Measurements from ENCODE around the gene FTL. TPM values are rescaled to one million over a fixed set of nuclear protein-coding genes. Genes with fewer than 3 reads are reported as not detected.

FTL gene
- total RNA-seq, 1 donor from 2014 or later = 9,334 TPM

DNA sequence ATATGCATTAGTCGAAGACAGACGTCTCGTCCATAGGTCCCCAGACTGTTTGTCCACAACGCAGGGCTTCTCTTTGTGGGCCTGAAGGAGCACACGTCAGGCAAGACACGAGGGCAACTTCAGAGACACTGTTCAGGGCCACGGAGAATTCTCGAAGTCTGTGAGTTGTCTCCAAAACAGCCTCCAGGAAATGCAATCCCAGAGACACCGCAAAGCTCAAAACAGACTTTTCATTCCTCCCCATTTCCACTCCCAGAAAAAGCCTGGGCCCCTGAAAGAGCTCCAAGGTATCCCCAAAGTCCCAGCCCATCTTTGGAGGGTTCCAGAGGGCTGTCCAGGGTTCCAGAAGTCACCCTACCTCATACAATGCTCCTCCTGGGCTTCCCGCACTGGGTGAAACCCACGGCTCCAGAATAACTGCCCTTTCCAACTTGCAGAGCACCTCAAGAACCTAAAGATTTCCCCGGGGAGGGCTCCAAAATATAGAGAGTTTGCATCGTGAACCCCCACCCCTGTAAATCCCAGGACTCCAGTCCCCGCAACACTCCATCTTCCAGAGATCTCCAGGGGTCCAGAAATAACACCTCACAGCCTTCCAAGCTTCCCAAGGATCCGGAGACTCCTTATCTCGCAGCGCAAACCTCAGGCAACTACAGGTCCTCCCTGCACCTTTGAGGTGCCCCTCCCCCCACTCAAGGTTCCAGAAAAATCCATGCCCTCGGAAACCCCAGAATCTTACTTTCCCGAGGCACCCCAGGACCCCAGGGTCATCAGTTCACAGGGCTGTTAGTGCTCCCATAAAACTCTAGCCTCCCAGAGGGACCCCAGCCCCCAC lies 687 bp upstream of the FTL start:
- DNase-seq (ENCODE audit: low spot score) = no peak

DNA sequence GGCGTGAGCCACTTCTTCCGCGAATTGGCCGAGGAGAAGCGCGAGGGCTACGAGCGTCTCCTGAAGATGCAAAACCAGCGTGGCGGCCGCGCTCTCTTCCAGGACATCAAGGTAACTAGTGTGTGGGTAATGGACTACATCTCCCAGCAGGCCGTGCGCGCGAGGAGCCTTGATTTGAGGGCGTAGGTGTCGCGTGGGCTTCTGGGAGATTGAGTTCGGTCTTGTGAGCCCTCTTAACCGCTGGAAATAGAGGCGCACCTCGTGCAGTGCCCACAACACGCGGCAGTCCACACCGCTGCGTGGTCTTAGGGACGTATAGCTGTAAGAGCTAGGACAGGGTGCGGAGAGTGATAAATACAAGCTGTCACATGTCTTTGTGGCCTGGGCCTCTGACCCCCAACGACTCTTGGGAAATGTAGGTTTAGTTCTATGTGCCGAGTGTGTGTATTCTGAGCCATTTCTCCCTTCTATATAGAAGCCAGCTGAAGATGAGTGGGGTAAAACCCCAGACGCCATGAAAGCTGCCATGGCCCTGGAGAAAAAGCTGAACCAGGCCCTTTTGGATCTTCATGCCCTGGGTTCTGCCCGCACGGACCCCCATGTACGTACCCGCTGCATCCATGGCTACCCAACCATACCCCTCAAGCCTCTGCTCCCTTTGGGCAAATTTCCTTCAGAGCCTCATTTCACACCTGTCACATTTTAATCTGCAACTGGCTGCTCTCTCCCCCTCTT lies 864 bp downstream of the FTL start:
- DNase-seq (ENCODE audit: low spot score) = peak; percentile 93

DNA sequence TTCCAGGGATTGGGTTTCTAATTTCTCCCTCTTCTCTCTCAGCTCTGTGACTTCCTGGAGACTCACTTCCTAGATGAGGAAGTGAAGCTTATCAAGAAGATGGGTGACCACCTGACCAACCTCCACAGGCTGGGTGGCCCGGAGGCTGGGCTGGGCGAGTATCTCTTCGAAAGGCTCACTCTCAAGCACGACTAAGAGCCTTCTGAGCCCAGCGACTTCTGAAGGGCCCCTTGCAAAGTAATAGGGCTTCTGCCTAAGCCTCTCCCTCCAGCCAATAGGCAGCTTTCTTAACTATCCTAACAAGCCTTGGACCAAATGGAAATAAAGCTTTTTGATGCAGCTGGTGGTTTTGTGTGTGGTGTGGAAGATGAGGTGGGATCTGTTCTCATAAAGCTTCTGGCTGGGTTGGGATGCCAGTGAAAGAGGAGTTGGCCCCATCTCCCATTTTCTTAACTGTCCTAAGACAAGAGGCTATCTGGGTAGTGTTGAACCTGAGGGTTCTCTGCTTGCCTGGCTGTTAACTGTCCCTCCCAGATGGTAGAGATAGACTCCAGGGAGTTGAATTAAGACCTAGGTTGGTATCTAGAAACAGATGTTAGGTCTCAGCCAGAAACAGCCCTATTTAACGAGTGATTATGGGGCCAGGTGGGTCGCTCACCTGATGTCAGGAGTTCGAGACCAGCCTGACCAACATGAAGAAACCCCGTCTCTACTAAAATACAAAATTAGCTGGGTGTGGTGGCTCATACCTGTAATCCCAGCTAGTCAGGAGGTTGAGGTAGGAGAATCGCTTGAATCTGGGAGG lies 1.6 kb downstream of the FTL start:
- no peak for DNase-seq (ENCODE audit: low spot score)

DNA sequence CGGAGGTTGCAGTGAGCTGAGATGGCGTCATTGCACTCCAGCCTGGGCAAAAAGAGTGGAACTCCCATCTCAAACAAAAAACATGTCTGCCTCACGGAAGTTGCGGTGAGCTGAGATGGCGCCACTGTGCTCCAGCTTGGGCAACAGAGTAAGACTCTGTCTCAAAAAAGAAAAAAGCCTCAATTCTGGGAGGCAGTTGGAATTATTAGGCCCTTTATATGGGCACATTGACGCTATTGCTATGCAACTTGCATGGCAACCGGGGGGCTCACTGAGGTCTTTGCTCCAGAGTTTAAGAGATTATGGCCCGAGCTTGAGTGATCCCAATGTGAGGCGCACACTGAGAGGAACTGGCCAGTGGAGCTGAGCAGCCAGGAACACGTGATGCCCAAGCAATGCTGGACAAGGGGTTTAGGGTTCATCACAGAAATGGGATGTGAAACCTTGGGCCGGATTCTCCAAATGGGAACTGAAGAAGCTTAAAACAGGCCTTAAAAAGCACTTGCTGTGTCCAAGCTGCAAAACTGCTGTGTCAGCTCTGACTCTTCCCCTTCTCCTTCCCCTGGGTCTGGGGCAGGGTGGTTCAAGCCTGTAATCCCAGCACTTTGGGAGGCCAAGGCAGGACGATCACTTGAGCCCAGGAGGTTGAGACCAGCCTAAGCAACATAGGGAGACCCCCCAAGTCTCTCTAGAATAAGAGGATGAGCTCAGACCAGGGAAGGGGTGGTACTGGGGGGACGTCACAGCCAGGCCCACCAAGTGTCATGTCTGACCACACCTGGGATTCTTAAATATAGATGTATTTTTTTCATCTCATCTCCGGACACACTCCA lies 2.5 kb downstream of the FTL start:
- no peak for DNase-seq (ENCODE audit: low spot score)

DNA sequence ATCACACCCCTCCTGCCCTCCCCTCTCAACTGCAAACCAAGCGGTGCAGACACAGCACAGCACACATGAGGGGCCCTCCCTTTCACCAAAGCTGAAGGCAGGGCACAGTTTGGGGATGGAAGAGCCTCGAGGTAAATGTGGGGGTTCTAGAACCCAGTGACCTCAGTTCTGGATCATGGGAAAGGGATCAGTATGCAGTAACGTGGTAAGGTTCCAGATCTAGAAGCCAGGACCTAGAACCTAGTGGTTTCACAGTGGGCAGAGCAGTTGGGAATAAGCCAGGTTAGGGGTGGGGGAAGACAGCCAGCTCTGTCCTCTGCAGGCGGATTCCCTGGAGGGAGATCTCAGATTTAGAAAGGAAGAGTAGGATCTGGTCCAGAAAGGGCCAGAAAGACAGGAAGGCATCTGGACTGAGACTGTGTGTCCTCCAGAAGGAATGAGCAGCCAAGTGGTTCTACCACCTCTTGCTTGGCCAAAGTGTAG lies 3.1 kb downstream of the FTL start:
- no peak for DNase-seq (ENCODE audit: low spot score)

DNA sequence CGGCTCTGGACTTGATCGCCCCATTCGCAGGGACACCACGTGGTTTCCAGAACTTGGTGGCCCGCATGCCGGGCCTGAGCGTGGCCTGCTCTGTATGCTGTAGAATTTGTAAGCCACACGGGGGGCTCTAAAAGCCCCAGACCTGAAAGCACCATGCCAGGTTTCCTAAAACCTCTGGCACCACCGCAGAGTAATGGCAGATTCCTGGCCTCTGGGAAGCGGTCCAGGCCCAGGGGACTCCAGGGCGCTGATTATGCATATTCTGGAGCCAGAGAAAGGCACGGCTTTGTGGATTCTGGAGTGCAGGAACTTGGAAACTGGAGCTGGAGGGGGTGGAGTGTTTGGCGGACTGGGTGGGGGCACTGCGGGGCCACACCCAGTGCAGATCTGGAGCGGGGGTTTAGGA lies 3.7 kb downstream of the FTL start:
- no peak for DNase-seq (ENCODE audit: low spot score)

DNA sequence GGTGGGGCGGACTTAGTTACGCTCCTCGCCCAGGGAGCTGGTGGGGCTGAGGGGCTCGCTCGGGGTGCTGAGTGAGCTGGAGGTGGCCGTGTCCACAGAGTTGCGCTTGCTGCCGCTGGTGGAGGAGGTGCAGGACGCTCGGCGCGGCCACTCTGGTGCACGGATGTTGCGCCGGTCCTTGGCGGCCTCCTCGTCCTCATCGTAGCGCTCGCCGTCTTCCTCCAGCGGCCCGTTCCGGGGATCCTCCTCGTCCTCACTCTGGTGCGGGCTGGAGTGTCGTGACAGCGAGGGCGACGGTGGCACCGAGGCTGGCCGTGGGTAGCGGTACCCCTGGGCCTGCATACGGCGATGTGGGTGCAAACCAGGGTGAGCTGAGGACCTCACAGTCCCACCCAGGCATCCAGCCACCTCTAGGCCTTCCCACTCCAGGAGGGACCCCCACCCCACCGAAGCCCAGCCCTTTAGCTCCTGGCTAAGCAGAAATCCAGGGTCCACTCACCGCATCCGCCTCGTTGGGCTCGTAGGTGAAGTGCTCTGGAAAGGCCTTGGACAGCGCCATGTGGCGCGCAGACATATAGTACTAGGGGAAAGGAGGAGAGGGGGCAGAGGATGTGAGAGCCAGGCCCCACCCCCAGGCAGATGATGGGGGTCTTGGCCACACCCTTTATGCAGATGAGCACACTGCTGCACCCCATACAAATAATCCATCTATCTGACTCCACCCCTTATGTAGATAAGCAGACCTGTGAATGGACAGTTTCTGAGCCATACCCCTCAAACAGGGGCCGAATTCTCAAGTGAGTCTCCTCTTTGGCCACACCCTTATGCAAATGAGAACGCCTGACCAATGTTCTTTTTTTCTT lies 4.4 kb downstream of the FTL start:
- DNase-seq (ENCODE audit: low spot score) = no peak

DNA sequence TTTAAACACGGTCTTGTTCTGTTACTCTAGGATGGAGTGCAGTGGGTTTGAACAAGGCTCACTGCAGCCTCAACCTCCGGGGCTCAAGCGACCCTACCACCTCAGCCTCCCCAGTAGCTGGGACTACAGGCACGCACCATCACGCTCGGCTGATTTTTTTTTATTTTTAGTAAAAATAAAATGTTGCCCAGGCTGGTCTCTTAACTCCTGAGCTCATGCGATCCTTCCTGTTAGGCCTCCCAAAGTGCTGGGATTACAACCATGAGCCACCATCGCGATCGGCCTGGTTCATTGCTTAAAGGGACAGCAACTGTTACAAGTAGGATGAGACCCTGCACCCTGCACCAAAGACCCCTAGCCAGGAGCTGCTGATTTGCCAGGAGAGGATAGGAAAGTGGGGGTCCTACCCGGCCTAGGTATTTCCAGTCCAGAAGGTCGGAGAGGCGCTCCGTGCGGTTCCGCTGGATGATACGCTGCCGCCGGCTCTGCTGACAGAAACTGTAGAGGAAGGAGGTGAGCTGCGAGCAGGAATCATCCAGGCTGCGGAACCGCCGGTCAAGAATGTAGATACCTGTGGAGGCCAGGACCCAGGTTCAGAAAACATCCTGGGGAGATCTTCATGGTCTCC lies 5.1 kb downstream of the FTL start:
- DNase-seq (ENCODE audit: low spot score) = no peak

DNA sequence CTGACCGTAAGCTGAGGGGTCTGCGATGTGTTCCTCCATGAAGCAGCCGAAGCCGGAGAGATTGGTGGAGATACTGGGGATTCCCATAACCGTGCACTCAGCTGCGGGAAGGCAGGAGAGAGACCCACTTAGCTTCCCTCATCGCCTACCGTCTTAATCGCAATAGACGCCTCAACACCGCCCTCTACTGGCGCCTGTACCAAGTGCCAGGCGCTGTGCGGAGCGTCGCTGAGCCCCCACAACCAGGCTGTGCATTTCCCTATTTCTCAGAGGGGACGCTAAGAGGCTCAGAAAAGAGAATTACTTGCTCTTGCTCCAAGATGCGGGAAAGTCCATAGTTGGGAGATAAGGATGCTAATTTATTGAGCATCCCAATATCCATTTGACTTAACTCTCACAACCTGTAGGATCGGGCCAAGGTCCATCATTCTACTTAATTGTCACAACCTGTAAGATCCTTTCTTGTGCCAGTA lies 5.8 kb downstream of the FTL start:
- DNase-seq (ENCODE audit: low spot score) = no peak

DNA sequence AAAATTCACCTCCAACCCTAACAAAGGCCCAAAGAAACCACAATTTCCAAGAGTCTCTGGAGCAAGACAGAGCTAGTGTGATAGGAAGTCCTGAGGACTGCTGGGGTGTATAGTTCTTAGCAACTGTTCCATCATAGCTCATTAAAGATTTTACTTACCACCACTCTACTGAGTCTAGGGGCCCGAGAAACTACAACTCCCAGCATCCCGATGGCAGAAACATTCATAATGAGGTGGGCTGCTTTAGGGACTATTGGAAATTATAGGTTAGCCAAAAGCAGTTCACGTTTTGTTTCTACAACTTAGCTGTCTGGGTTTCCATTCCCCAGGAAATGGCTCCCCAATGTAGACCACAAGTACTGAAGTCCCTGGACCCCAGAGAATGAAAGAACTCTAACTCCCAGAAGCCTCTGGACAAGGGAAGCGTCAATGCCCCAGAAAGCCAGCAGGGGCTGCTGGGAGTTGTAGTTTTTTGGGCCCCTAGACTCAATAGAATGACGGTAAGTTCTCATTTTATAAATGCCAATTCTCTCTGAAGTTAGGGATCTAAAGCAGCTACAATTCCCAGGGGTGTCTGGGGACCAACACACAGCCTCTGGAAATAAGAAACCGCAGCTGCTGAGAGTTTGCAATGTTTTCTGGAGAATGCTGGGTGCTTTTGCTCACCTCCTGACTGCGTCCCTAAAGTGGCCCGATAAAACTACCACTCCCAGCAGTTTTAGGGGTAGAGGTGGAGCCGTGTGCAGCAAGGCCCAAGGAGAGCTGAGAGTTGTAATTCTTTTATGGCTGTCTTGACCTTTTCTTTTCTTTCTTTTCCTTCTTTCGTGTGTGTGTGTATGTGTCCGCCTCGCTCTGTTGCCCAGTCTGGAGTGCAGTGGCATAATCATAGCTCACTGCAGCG lies 11.1 kb downstream of the FTL start:
- DNase-seq (ENCODE audit: low spot score) = no peak

DNA sequence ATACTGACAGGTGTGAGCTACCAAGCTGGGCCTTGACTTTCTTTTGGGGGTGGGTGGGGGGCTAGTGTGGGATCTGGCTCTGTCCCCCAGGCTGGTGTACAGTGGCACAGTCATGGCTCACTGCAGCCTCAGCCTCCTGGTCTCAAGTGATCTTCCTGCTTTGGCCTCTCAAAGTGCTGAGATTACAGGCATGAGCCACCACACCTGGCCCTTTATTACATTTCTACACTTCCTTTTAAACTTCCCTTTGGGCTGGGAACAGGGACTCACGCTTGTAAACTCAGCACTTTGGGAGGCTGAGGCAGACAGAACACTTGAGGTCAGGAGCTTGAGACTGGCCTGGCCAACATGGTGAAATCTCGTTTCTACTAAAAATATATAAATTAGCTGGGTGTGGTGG lies 12.0 kb downstream of the FTL start:
- no peak for DNase-seq (ENCODE audit: low spot score)

DNA sequence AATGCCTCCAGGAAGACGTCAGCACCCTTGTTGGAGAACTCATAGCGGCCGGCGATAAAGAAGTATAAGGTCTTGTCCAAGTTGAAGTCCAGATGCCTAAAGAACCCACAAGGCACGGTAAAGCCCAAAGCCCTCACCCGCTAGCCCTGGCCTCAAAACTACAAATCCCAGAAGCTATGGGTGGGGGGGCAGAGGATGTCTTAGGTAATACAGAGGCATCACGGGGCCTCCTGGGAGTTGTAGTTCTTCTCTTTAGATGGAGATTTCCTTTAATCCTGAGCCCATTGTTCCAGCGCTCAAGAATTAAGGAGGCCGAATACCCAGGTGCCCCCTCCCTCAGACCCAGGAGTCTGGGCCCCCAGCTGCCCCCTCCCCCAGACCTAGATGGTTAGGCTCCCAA lies 17.2 kb downstream of the FTL start:
- no peak for DNase-seq (ENCODE audit: low spot score)

DNA sequence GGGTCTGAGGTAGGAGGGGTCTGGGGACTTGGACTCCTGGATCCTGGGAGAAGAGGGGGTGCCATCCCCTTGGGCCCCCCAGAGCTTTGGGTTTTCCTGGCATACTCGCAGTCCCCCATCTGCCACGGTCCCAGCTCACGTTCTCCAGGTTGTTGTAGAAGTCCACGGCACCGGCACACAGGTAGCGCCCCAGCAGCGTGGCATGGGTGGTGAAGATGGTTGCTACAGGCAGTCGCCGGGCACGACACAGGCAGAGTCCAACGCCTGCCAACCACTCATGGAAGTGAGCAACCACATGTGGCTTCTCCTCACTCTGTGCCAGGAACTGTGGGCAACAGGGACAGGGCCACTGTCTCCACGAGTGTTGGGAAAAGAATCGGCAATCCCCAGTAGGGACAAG lies 20.6 kb downstream of the FTL start:
- DNase-seq (ENCODE audit: low spot score) = no peak

DNA sequence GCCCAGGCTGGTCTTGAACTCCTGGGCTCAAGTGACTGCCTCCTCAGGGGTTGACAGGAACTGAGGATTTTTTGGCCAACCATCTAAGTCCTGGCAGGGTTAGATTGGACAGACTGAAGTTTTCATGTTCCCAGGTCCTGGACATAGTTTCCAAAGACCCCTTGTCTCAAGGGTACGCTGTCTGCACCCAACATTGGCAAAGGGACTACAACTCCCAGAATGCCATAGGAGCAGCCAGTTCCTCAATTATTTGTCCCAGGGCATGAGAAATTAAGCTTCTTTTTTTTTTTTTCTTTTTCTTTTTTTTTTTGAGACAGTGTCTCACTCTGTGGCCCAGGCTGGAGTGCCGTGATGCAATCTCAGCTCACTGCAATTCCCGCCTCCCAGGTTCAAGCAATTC lies 21.1 kb downstream of the FTL start:
- no peak for DNase-seq (ENCODE audit: low spot score)

DNA sequence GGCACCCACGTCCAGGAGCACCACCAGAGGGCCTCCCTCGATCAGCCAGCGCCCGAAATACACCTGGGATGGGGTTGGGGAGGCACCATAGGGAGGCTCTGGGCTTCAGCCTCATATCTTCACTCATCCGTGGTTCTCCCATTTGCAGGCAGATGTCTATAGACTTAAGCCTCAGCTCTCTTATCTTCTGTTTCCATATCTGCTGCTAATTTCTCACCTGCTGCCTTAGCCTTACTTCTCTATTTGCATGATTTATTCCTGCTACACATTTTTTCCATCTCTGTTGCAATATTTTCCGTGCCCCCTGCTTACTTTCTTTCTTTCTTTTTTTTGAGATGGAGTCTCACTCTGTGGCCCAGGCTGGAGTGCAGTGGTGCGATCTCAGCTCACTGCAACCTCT lies 22.2 kb downstream of the FTL start:
- no peak for DNase-seq (ENCODE audit: low spot score)

DNA sequence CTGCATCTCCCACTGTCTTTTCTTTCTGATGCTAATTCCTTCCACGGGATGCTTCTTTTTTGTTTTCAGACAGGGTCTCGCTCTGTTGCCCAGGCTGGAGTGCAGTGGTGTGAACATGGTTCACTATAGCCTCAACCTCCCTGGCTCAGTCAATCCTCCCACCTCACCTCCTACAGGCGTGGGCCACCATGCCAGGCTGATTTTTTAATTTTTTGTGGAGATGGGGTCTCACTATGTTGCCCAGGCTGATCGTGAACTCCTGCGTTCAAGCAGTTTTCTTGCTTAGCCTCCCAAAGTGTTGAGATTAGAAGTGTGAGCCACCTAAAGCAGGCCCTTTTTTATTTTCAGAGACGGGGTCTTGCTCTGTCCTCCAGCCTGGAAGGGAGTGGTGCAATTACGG lies 23.2 kb downstream of the FTL start:
- DNase-seq (ENCODE audit: low spot score) = no peak

DNA sequence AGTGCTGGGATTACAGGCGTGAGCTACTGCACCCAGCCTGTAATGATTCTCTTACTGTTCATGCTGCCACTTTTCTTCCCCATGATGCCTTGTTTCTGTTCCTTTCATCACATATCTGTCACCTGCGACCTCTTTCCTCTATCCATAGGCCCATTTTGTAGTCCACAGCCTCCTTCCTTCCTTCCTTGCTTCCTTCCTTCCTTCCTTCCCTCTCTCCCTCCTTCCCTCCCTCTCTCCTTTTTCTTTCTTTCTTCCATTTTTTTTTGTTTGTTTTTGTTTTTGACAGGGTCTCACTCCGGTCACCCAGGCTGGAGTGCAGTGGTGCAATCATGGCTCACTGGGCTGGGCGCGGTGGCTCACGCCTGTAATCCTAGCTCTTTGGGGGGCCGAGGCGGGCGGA lies 23.8 kb downstream of the FTL start:
- no peak for DNase-seq (ENCODE audit: low spot score)

DNA sequence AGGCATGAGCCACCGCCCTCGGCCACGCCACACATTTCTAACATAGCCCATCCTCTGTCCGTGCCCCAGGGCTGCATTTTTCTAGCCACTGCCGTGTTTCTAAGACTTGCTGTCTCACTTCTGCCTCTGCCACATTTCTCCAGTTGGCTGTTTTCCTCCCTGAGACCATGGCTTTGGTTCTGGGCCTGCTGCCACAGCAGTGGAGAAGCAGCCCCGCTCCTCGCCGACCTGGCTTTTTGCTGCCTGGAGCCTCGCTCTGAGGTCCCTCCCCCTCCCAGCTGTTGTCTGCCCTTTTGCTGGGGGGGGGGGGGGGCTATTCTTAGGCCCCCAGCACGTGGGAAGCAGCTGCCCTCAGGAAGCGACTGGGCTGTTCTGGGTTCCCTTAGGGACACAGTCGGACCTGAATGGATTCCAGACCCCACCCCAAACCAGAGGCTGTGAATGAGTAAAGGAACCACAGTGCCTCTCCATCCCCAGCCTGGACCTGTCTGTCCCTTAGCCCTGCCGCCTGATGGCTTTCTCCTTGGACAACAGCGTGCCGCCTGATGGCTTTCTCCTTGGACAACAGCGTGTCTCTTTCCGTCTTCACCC lies 24.7 kb downstream of the FTL start:
- no peak for DNase-seq (ENCODE audit: low spot score)
